Measurements from ENCODE around the gene PTPRA.
"Not testable (repeated sequence)": the region's sequence is repeated elsewhere in the genome, so short reads cannot be mapped to it uniquely, and the experiment has no call there.

Gene PTPRA, protein sequence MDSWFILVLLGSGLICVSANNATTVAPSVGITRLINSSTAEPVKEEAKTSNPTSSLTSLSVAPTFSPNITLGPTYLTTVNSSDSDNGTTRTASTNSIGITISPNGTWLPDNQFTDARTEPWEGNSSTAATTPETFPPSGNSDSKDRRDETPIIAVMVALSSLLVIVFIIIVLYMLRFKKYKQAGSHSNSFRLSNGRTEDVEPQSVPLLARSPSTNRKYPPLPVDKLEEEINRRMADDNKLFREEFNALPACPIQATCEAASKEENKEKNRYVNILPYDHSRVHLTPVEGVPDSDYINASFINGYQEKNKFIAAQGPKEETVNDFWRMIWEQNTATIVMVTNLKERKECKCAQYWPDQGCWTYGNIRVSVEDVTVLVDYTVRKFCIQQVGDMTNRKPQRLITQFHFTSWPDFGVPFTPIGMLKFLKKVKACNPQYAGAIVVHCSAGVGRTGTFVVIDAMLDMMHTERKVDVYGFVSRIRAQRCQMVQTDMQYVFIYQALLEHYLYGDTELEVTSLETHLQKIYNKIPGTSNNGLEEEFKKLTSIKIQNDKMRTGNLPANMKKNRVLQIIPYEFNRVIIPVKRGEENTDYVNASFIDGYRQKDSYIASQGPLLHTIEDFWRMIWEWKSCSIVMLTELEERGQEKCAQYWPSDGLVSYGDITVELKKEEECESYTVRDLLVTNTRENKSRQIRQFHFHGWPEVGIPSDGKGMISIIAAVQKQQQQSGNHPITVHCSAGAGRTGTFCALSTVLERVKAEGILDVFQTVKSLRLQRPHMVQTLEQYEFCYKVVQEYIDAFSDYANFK

GRCh38 chr20:2873010-2873746 is at the start of gene PTPRA:
Gene PTPRA (plus strand): TSS chr20:2873481. CDS start chr20:2964278, 90,797 bp downstream.
- peak; percentile 96 for DNase-seq

DNA sequence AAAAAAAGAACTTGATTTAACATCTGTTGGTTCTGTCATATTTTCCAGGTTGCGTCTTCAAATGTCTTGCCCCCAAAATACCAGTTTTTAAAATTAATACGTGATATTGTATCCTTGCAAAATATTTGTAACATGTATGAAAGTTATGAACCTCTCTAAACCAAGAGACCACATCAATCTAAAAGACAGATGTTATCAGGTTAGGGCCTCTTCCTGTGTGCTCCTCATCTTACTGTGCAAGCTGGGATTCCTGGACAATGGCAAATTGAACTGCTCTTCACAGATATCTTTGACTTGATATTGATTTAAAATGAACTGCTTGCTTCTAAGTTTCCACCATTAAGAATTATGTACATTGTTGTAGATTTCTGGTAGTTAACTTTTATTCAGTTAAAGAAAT is 47.5 kb upstream of the PTPRA start:
- DNase-seq = no peak

GRCh38 chr20:2826655-2827054 is 46.6 kb upstream of the PTPRA start:
- DNase-seq = no peak

DNA sequence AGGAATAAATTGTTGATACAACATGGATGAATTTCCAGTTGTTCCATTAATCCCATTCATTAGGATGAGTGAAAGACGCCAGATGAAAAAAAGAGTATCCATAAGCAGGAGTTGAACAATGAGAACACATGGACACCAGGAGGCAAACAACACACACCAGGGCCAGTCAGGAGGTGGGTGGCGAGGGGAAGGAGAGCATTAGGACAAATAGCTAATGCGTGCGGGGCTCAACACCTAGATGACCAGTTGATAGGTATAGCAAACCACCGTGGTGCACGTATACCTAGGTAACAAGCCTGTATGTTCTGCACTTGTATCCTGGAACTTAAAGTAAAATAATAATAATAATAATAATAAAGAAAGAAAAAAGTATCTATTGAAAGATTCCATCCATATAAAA is 43.9 kb upstream of the PTPRA start:
- DNase-seq = no peak

DNA sequence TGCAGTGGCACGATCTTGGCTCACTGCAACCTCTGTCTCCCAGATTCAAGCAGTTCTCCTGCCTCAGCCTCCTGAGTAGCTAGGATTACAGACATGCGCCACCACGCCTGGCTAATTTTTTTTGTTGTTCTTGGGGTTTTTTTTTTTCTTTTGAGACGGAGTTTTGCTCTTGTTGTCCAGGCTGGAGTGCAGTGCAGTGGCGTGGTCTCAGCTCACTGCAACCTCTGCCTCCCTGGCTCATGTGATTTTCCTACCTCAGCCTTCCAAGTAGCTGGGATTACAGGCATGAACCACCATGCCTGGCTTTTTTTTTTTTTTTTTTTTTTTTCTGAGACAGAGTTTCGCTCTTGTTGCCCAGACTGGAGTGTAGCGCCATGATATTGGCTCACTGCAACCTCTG is 42.1 kb upstream of the PTPRA start:
- DNase-seq = not testable (repeated sequence)

- no peak for DNase-seq
Measured at GRCh38 chr20:2833761-2834160, 39.5 kb upstream of the PTPRA start.

DNA sequence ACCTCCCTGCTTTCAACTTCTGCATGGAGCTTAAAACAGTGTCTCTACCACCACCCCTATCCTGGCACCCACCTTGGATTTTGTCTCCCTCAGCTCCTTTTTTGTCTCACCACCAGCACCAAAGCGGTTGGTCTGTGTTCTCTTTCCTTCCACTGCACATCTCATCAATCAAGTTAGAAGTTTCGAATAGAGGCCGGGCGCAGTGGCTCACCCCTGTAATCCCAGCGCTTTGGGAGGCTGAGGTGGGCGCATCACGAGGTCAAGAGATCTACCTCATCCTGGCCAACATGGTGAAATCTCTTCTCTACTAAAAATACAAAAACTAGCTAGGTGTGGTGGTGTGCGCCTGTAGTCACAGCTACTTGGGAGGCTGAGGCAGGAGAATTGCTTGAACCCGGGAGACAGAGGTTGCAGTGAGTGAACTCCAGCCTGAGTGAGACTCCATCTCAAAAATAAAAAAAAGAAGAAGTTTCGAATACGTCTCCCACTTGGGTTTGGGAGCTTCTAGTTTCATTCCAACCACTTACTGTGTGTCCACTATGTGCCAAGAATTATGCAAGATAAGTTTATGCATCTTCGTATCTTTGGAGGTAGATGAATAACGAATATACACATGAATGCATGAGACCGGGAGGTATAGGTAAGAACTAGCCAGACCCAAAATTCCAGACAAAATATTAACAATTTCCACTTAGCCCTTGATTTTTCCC is 38.7 kb upstream of the PTPRA start:
- no peak for DNase-seq

DNA sequence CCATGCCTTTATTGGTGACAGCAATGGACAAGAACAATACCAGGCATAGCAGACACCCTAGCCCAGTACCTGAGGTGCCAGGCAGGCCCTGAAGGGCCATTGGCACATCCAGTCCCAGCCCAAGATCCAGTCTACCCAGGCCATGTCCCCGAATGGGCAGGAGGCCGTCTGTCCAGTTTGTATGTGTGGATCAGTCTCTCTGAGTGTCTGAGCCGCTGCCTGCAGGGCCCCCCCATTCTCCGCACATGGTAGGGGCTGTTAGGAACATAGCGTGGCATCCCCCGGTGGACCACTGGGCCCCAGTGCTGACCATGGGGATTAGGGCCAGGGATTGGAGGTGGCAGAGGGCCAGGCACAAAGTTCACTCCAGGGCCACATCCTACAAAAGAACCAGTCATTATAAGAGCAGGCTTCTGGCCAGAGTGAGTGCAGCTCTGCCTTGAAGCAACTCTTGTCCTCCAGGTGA is 37.9 kb upstream of the PTPRA start:
- DNase-seq = no peak

DNA sequence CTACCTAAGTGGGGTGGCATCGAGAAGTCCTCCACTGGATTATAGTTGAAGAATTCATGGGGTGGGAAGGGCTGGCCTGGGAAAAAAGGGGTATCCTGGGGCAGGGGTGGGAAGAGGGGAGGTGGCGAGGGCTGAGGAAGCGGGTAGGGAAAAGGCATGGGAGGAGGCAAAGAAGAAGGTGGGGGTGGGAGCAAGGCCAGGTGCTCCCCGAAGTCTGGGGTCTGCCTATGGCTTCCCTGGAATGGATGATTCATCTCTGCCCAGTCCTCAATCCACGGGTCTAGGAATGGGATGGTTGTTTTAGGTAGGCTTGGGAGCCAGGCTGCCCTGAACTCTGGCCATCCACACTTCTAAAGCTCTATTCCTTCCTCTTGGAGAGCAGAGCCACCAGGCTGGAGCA is 37.2 kb upstream of the PTPRA start:
- DNase-seq = no peak

- no peak for DNase-seq
Measured at GRCh38 chr20:2837221-2837960, 35.9 kb upstream of the PTPRA start.

GRCh38 chr20:2838170-2838797 is 35.0 kb upstream of the PTPRA start:
- DNase-seq = no peak

DNA sequence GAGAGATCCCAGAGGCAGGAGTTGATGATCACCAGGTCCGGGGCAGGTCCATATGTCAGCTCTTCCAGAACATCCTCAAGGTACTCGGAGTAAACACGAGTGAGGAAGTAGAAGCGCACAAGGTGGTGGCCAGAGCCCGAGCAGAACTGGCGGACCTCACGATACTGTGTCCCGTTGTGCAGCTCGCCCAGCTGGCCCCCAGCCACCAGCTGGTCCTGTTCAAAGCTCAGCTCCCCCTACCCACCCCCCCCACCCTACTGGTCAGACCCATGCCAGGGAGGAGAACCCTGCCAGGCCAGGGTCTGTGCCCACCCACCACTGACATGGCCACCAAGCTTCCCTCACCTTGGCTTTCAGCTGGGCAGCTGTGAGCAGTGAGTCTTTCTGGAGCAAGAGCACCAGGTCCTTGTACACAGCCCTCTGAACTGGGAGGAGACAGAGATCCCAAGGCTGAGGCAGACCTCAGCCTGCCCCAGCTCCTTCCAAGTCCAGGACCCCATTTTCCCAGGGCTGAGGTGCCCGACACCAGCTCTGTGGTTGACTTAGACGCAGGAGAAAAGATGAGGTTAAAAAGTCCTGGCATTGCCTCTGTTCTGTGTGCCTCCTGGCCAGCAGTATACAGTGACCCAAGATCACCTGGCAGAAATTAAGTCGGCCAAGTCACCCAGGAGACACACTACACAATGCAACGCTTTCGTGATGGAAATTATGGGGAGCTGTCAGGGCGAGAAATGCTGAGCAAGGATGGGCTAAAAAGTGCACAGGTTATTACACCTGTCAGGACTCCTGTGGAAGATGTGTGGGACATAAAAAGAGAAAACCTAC is 34.2 kb upstream of the PTPRA start:
- DNase-seq = no peak

DNA sequence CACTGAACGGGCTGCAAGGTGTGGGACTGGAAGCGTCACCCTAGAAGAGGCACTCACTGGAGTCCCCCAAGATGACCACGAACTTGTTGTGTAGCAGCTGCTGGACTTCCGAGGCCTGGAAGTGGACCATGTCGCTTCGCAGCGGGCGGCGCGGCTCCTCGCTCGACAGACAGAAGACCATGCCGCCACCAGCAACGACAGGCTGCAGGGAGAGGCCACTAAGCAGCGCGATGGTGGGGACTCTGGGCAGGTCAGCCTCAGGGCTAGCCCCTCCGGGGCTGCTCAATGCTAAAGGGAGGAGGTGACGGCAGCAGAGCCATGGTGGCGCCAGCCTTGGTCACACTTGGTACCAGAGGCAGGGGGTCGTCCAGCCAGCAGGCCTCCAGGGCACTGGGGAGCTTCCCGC is 33.5 kb upstream of the PTPRA start:
- no peak for DNase-seq

GRCh38 chr20:2840138-2840966 is 32.9 kb upstream of the PTPRA start, which contains the start of the genes PCED1A and VPS16:
Gene PCED1A (minus strand): TSS chr20:2840655. CDS start chr20:2839912, 743 bp downstream.
Gene VPS16 (plus strand): TSS chr20:2840745. CDS start chr20:2840775, 30 bp downstream.
- peak; percentile 91 for DNase-seq

GRCh38 chr20:2840967-2841531 is 32.2 kb upstream of the PTPRA start:
- DNase-seq = peak; percentile 59

DNA sequence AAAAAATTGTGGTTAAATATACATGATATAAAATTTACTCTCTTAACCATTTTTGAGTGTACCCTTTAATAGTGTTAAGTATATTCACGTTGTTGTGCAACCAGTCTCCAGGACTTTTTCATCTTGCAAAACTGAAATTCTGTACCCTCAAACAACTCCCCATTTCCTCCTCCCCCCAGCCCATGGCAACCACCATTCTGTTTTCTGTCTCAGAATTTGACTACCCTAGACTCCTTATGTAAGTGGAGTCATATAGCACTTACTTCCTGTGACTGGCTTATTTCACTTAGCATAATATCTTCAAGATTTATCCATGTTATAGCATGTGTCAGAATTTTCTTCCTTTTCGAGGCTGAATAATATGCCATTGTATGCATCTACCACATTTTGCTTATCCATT is 27.7 kb upstream of the PTPRA start:
- DNase-seq = no peak

DNA sequence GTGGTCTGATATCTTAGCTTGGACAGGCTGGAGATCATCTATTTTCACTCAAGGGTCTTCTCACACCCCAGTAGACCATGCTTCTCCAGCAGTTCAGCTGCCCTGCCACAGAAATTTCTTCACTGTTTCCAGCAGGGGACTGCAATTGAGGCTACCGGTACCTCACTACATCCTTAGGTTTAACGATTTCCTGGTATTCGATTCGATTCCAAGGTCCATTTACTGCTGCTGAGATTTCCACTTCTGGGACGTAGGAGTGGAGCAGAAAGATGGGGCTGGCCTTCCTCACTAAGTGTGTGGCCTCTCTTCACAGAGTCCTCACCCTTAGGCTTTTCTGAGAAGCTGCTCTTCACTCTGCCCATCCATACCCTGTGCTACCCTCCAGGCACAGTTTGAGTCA is 26.6 kb upstream of the PTPRA start:
- DNase-seq = no peak

GRCh38 chr20:2847802-2848201 is 25.5 kb upstream of the PTPRA start:
- no peak for DNase-seq

DNA sequence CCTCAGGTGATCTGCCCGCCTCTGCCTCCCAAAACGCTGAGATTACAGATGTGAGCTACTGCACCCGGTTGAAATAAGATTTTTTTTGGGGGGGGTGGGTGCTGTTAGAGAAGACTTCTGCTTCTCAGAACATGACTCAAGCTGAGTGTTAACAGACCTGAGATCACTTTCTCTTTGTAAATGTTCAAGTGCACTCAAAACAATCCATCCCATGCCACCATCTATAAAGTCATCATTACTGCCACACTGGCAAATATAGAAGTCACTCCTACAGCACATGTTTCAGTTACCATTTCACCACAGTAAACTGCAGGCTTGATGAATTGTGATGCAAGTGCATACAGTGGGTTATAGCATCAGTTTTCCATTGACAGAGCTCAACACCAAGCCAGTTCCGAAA is 23.8 kb upstream of the PTPRA start:
- no peak for DNase-seq

Data from hematopoietic multipotent progenitor cell treated with erythropoietin and hydrocortisone succinate and interleukin-3 and kit ligand, for 6 days (in vitro differentiated cells).